ENCODE data around the gene MOCS3. TPM values are rescaled to one million over a fixed set of nuclear protein-coding genes. Genes with fewer than 3 reads are reported as not detected.

Gene MOCS3
- polyA plus RNA-seq, 3 donors, result 0.48 to 1.9 (median 1.9) TPM

- no peaks in the 10 kb centered on the region for H3K27me3 ChIP-seq (ENCODE audit: control insufficient read depth in 2 of 2, insufficient read depth in 2 of 2, low read length in 2 of 2)
- Mint-ChIP-seq H3K9me3 (peaks cover 0 to 3% (median 0%) of the 10 kb centered on the region in 7 donors), H3K4me3 (no peak overlapping the region), H3K36me3 (no peaks in the 10 kb centered on the region), H3K4me1 (no peaks in the 10 kb centered on the region), H3K27ac (peak overlapping the region in 1 of 7 donors; percentile 51), H3K27me3 (ENCODE audit: low read depth in 3 of 3) (peaks cover 5 to 10% (median 7%) of the 10 kb centered on the region in 3 donors)
- H3K79me2 ChIP-seq (ENCODE audit: insufficient read depth, low read length), result no peaks in the 10 kb centered on the region
- H3K27ac ChIP-seq (ENCODE audit: low read depth in 1 of 2, low read length in 2 of 2), result no peak overlapping the region
- DNase-seq, result no peak
- no peaks in the 10 kb centered on the region for H3K4me1 ChIP-seq (ENCODE audit: control insufficient read depth in 1 of 2, insufficient read depth in 2 of 2, low read length in 2 of 2)
- no peak overlapping the region for H2AFZ ChIP-seq (ENCODE audit: insufficient read depth, low read depth, low read length, poor library complexity, severe bottlenecking)
- no peak overlapping the region for H3K4me2 ChIP-seq (replicated peaks; ENCODE audit: extremely low read depth, low read length, poor library complexity, severe bottlenecking)
- no peaks in the 10 kb centered on the region for H4K20me1 ChIP-seq (ENCODE audit: insufficient read depth, low read length)
- WGBS (ENCODE audit: insufficient coverage), result 93% methylated on average over 44 of the region's 44 CpGs
- TF ChIP-seq, protein P1, sequence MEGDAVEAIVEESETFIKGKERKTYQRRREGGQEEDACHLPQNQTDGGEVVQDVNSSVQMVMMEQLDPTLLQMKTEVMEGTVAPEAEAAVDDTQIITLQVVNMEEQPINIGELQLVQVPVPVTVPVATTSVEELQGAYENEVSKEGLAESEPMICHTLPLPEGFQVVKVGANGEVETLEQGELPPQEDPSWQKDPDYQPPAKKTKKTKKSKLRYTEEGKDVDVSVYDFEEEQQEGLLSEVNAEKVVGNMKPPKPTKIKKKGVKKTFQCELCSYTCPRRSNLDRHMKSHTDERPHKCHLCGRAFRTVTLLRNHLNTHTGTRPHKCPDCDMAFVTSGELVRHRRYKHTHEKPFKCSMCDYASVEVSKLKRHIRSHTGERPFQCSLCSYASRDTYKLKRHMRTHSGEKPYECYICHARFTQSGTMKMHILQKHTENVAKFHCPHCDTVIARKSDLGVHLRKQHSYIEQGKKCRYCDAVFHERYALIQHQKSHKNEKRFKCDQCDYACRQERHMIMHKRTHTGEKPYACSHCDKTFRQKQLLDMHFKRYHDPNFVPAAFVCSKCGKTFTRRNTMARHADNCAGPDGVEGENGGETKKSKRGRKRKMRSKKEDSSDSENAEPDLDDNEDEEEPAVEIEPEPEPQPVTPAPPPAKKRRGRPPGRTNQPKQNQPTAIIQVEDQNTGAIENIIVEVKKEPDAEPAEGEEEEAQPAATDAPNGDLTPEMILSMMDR (IDR thresholded peaks at IDR 0.05), result no peak
- H3K4me3 ChIP-seq (replicated peaks in 1 of 3; ENCODE audit: low read depth in 2 of 3, low read length in 3 of 3), result no peak overlapping the region
- H3K36me3 ChIP-seq (replicated peaks in 1 of 2; ENCODE audit: control insufficient read depth in 1 of 2, insufficient read depth in 2 of 2, low read length in 2 of 2), result no peaks in the 10 kb centered on the region
- H3K9me3 ChIP-seq (replicated peaks in 1 of 2; ENCODE audit: control insufficient read depth in 1 of 2, insufficient read depth in 1 of 2, low read length in 2 of 2), result no peaks in the 10 kb centered on the region
- H3K9ac ChIP-seq (ENCODE audit: insufficient read depth, low read length, poor library complexity, severe bottlenecking), result no peak overlapping the region
- intact Hi-C loops (cut with micrococcal nuclease), result no loop called here
These were observed 45.7 kb downstream of the MOCS3 start for GRCh38 chr20:51004305-51004727.

GRCh38 chr20:51004781-51005180, 46.2 kb downstream of the MOCS3 start:
- H3K79me2 ChIP-seq (ENCODE audit: insufficient read depth, low read length), result no peaks in the 10 kb centered on the region
- no peaks in the 10 kb centered on the region for H4K20me1 ChIP-seq (ENCODE audit: insufficient read depth, low read length)
- H3K4me1 ChIP-seq (ENCODE audit: control insufficient read depth in 1 of 2, insufficient read depth in 2 of 2, low read length in 2 of 2), result no peaks in the 10 kb centered on the region
- peaks cover 0 to 3% (median 0%) of the 10 kb centered on the region in 7 donors for H3K9me3 Mint-ChIP-seq
- no peak overlapping the region for H3K4me3 Mint-ChIP-seq
- 90% methylated on average over 9 of the region's 9 CpGs for WGBS (ENCODE audit: insufficient coverage)
- TF ChIP-seq, protein P1 (IDR thresholded peaks at IDR 0.05), result no peak
- intact Hi-C loops (cut with micrococcal nuclease), result no loop called here
- H3K27me3 ChIP-seq (ENCODE audit: control insufficient read depth in 2 of 2, insufficient read depth in 2 of 2, low read length in 2 of 2), result no peaks in the 10 kb centered on the region
- H3K27me3 Mint-ChIP-seq (ENCODE audit: low read depth in 3 of 3), result peaks cover 6 to 10% (median 7%) of the 10 kb centered on the region in 3 donors
- no peak overlapping the region for H3K27ac Mint-ChIP-seq
- no peak overlapping the region for H3K27ac ChIP-seq (ENCODE audit: low read depth in 1 of 2, low read length in 2 of 2)
- H3K9me3 ChIP-seq (replicated peaks in 1 of 2; ENCODE audit: control insufficient read depth in 1 of 2, insufficient read depth in 1 of 2, low read length in 2 of 2), result no peaks in the 10 kb centered on the region
- no peaks in the 10 kb centered on the region for H3K4me1 Mint-ChIP-seq
- no peak for DNase-seq
- H3K4me3 ChIP-seq (replicated peaks in 1 of 3; ENCODE audit: low read depth in 2 of 3, low read length in 3 of 3), result no peak overlapping the region
- H3K4me2 ChIP-seq (replicated peaks; ENCODE audit: extremely low read depth, low read length, poor library complexity, severe bottlenecking), result no peak overlapping the region
- H2AFZ ChIP-seq (ENCODE audit: insufficient read depth, low read depth, low read length, poor library complexity, severe bottlenecking), result no peak overlapping the region
- H3K36me3 ChIP-seq (replicated peaks in 1 of 2; ENCODE audit: control insufficient read depth in 1 of 2, insufficient read depth in 2 of 2, low read length in 2 of 2), result no peaks in the 10 kb centered on the region
- no peak overlapping the region for H3K9ac ChIP-seq (ENCODE audit: insufficient read depth, low read length, poor library complexity, severe bottlenecking)
- H3K36me3 Mint-ChIP-seq, result no peaks in the 10 kb centered on the region
